DMS 273 (cell line): Measurements from ENCODE around the gene MRAP.
A peak's percentile ranks its signal among the peaks of the same experiment; 100 is the strongest.
"Not testable (repeated sequence)": the region's sequence is repeated elsewhere in the genome, so short reads cannot be mapped to it uniquely, and the experiment has no call there.

Experiments
- DNase-seq: peaks from one replicate; lab custom pipeline; 2025; ENCODE audit not compliant: unreplicated experiment; lab: John Stamatoyannopoulos, UW

The MRAP gene

DNA sequence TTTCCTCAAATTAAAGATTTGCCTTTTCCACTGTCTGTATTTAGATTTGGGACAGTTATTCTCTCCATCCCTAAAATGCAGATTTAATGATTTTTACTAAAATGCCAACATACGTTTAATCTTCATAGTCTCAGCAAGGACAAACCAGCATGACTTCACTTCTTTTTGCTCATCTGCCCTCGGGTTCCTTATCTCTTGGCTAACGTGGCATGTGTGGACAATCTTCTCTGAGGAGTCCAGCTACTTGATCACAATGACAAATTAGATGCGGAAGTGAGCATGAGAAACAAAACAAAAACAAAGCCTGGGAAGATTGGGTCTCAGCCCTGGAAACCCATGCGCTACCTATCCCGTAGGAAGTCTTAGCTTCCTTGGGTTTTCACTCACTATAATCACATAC is 1.0 kb downstream of the MRAP start:
- DNase-seq = no peak

DNA sequence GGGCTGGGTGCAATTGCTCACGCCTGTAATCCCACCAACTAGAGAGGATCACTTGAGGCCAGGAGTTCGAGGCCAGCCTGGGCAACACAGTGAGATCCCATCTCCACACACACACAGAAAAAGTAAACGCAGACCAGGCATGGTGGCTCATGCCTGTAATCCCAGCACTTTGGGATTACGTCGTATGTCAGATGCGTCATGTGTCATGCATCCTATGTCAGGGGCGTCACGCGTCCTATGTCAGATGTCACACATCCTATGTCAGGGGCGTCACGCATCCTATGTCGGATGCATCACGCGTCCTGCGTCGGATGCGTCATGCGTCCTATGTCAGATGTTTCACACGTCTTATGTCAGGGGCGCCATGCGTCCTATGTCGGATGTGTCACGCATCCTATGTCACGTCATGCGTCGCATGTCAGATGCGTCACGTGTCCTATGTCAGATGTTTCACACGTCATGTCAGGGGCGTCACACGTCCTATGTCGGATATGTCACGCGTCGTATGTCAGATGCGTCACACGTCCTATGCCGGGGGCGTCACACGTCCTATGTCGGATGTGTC is 1.5 kb downstream of the MRAP start:
- DNase-seq = no peak

DNA sequence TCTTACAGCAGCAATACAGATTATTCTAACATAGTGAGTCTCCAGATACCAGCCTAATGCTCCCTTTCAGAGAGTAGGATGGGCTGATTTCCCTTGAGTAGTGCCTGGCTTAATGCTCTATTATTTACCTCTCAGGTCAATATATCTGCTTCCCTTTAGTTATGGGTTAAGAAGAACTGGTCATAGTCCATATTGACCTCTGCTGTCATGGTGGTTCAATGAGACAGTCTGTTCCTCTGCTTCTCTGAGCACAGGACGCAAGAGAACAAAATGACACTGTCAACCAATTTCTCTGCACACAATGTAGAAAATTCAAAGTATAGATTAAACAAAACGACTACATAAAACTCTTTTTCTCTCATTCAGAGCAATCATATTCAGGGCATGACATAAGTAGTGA is 2.9 kb downstream of the MRAP start:
- no peak for DNase-seq

DNA sequence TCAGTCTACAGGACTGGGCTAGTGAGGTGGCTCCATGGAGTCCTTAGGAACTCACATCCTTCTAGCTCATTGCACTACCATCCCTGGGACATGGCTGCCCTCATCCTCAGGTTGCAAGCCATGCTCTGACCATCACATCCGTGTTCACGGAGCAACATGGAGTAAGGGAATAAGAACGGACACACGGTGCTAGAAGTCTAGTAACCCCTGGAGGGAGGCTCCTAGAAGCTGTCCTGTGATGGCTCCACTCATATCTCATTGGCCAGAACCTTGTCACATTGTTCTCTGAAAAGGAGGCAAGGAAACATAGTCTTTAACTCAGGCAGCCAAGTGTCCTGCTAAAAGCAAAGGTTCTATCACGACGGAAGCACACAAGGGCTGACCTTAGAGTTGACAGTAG is 3.9 kb downstream of the MRAP start:
- no peak for DNase-seq

DNA sequence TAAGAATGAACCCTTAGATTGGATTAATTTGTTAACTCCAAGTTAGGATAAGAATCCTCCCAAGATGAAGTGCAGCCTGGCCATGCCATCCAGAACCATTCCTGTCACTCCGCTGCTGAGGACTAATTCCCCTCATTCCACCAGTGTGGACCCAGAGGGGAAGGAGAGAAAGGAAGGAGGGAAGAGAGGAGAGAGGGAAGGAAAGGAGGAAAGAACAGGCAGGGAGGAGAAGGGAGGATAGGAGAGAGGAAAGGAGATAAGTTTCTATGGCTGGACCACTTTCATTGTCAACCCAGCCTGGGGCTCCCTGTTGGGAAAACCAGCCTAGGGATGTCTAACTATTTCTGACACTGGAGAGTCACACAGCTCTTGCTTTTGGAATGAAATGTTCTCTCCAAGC is 4.7 kb downstream of the MRAP start:
- DNase-seq = no peak

DNA sequence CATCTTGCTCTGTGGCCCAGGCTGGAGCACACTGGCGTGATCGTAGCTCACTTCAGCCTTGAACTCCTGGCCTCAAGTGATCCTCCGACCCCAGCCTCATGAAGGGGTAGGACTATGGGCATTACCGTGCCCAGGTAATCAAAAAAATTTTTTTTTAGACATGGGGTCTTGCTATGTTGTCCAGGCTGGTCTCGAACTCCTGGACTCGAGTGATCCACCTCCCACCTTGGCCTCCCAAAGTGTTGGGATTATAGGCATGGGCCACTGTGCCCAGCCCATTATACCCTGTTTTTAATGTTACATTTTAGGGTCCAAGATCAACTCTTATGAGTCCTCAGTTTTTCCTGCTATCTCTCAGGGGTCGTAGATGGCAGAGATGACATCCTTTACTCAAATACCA is 6.3 kb downstream of the MRAP start:
- no peak for DNase-seq

DNA sequence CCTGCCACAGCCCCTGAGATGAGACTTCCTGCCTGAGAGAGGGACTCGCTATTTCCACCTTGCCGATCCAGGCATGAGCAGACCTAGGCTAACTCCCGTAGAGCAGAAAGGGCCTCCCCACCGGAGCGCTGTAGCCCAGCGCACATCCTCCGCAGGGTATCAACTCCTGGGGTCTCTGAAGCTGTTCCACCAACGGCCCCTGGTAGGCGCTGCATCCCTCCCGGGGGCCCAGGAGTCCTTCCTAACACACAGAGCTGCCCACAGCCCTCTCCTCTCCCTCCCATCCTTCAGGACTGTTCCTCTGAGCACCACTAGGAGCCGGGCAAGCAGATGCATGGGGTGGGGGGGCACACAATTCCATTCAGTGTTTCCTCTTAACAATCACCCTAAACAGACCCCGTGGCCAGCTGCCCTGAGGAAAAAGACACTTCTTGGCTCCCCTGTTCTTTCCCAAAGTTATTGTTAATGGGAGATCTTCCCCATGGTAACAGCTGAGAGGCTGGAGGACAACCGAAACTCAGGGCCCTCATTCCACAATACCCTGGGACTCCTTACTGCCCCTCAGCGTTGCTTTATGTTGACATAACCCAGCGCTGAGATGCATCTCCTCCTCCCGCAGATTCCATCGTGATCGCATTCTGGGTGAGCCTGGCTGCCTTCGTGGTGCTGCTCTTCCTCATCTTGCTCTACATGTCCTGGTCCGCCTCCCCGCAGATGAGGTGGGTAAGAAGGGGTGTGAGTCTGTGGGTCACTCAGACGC is 7.5 kb downstream of the MRAP start:
- DNase-seq = peak; percentile 25

DNA sequence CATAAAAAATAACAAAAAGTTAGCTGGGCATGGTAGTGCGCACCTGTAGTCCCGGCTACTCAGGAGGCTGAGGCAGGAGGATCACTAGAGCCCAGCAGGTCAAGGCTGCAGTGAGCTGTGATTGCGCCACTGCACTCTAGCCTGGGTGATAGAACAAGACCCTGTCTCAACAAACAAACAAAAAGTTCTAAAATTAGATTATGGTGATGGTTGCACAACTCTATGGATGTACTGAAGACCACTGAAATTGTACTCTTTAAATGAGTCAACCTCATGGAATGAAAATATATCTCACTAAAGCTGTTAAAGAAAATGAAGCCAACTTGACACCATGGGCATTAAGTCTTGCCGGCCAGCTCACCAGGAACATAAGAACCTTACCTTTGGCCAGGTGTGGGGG is 9.1 kb downstream of the MRAP start:
- no peak for DNase-seq

DNA sequence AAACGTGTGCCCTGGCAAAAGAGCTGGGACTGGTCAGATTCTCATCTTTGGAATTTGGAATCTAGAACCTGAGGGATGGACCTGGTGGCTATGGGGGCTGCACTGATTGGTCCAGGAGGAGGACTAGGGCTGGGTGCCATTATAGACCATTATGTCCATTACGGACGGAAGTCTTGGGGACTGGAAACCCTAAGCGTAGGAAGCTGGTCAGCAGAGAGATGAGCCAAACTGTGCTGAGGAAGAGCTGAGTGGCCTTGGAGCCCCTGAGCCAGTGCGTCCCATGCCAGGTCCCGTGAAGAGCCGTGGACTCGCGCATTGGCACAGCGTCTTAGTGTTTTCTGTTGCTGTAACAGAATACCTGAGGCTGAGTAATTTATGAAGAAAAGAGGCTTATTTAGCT is 10.0 kb downstream of the MRAP start:
- no peak for DNase-seq

DNA sequence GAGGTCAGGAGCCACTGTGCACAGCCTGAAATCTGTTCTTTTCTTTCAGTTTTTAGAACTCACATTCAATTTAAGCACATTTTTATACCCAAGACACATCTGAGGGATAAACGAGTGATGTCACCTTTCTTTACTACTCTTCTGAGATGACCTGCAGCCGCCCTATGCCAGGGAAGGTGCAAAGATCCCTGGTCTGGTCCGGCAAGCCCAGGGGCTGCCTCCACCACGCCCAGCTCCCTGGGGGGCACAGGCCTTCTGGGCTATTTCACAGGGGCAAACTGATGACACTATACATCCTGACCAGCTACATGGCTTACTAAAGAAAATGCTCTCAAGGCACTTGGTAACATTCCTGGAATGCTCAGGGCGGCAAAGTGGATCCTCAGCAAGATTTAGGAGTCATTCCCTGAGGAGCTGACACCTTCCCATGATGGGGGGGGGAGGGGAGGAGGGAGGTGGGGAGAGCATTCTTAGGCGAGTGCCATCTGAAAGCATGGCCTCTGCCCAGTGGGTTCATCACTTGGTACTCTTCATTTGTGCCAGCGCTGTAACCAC is 11.3 kb downstream of the MRAP start:
- no peak for DNase-seq

DNA sequence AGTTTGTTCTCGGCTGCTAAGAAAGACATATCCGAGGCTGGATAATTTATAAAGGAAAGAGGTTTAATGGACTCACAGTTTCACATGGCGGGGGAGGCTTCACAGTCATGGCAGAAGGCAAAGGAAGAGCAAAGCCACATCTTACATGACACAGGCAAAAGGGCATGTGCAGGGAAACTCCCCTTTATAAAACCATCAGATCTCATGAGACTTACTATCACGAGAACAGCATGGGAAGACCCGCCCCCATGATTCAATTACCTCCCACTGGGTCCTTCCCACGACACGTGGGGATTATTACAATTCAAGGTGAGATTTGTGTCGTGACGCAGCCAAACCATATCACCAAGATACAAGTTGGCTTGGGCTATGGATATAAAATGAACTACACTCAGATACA is 12.3 kb downstream of the MRAP start:
- not testable (repeated sequence) for DNase-seq

DNA sequence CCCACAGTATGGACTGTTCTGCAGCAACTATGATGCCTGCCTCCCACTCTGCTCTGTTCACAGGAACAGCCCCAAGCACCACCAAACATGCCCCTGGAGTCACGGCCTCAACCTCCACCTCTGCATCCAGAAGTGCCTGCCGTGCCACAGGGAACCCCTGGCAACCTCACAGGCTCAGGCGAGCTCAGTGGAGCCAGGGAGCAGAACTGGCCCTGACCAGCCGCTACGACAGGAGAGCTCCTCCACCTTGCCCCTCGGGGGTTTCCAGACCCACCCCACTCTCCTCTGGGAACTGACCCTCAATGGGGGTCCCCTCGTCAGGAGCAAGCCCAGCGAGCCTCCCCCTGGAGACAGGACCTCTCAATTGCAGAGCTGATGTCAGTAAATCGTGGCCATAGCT is 13.0 kb downstream of the MRAP start:
- no peak for DNase-seq

DNA sequence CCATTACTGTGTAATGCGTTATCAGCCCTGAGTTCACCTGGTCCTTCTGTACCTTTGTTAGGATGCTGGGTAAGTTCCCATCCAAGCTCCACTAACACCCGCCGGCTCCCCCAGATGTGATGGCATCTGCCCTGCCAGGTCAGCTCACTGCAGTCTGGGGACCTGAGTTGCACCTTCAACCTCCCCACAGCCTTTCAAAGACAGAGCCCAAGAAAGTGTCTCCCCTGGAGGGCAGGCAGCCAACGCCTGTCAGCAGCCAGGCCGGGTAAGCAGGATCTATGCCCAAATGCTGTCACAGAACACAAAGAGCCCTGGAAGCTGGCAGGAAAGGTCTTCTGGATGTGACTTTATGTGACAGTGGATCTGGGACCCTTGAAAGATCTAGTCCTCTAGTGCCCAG is 13.7 kb downstream of the MRAP start:
- no peak for DNase-seq

DNA sequence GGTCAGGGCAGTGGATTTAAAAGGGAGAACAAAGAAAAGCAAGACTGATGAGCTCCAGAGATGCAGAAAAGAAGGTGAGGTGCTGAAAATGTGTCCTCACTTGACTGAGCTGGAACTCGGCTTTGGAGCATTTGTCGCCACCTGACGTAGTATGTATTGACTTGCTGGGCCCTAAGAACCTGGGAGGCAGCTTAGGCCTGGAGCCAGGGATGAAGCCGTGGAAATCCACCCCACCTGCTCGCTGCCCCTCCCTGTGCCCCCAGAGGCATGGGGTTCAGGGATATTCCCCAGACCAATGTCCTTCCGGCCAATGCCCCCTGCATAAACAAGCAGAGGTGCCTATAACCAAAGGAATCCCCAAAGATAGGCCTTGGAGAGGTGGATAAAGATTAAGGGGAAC is 14.3 kb downstream of the MRAP start:
- no peak for DNase-seq

DNA sequence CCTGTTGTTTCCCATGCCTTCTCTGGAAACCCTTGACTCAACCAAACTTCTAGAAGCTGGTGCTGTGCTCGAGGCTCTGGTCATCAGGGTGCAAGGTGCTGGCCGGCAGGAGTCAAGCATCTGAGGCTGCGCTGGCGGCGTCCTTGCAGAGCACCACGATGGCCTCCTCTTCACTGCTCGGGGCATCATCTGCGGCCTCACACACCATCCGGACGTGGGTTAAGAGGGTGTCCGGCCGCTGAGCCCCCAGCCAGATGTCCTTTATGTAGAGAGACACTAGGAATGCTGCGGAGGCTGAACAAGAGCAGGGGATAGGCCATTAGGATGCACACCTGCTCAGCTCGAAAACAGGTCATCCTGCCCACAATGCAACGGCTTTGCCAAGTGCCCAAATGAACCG is 16.2 kb downstream of the MRAP start:
- no peak for DNase-seq

DNA sequence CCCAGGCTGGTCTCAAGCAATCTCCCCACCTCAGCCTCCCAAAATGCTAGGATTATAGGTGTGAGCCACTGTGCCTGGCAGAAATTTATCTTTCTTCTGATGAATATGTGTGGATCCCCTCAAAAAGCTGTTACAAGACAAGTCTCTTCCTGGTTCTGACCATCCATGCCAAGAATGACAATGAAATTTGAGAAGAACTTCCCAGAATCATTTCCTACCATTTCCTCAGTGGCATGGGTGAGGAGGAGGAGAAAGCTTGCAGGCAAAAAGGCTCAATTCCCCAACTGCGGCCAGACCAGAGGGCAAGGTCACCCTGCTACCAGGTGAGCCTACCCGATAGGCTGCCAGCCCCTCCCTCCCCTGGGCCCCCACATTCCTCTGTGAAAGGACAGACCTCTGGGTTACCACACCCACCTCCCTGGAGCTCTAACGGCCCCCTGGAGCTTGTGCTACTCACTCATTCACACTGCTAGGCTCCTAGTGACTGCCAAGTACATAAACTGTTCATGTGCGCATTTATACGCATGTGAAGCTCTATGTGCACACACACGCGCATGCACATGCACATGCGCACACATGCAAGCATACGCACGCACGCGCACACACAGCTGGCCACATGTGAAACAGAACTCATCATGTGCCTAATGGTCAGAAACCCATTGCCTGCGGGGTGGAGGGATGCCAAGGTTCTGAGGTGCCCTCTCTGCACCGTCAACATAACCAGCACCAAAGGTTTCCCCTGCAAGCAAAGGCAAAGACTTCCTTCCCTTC is 17.0 kb downstream of the MRAP start:
- no peak for DNase-seq

DNA sequence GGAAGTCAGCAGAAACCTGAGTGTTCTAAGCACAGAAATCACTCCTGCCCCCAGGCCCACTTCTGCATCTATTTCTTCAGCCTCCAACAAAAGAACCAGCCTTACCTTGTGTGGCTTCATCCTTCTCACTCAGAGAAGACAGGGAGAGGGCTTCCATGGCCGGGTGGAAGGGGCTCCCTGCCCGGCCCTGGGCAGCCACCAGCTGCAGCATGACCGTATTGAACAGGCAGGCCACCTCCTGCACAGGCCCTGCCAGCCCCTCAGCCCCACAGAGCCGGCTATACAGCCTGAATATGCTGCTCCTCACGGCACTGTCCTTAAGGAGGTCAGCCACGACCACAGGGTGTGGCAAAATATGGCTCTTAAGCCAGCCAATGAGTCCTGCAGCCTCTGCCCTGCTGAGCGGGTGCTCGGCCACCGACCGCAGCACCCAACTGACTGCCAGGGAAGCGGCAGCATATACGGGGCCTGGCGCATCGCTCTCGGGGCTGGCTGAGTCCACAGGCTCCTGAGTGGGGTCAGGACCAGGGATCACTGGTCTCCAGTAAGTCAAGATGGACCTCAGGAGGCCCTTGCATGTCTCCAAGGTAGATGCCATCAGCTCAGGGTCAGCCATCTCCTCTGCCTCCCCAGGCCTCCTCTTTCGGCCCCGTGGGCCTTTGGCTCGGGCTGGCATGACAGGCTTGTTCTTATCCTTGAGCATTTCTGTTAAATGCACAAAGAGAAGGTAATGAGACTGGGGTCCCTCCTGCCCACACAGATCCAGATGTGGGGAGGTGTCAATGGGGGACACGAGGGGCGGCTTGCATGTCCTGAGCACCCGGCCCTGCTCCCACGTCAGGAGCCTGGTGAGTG is 17.9 kb downstream of the MRAP start:
- no peak for DNase-seq

DNA sequence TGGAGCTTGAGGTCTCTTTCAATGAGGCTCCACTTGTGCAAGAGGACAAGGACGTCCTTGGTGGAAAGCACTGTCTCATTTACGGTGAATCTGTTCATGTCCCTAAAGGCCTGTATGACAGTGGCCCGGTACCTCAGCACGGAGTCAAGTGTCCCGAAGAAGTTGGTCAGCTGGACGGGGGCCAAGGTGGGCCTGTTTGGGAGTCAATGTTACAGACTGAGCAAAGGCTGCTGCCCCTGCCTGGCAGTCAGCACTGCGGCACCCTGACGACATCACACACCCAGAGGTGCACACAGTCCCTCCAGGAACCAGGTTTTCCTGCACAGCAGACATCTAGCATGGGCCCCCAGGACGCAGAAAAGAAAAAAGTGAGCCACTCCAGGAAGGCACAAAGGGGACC is 19.1 kb downstream of the MRAP start:
- no peak for DNase-seq

DNA sequence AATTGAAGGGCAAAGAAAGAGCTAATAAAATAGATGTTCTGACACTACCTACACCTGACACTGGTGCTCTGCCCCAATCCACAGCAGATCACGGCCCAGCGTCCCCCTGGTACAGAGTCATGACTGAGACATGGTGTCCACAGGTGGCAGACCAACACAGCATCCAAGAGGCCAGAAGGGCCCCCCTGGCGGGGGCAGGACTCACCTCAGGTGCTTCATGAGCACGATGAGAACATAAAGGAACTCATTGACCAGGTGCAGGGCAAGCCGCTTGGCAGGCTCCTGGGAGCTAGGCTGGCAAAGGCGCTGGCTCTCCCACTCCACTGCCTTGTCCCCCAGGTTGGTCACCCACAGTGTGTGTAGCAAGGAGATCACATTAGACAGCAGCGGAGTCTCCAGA is 20.4 kb downstream of the MRAP start:
- DNase-seq = no peak

DNA sequence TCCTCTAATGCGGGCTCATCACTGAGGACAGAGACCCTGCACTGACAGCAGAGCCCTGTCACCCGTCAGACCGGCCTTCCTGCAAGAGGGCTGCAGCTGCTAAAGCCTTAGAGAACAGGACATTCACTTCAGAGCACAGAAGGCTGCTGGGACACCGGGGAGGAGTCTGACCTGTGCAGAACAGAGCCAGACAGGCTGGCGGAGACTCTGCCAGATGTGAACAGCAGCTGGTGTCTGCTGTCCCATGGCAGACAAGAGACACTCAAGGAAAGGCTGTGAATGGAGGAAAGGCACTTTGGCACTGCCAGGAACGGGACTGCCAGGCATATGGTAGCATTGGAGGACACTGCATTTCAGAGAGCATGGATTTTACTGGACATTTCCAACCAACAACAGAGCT is 21.4 kb downstream of the MRAP start:
- peak; percentile 19 for DNase-seq

DNA sequence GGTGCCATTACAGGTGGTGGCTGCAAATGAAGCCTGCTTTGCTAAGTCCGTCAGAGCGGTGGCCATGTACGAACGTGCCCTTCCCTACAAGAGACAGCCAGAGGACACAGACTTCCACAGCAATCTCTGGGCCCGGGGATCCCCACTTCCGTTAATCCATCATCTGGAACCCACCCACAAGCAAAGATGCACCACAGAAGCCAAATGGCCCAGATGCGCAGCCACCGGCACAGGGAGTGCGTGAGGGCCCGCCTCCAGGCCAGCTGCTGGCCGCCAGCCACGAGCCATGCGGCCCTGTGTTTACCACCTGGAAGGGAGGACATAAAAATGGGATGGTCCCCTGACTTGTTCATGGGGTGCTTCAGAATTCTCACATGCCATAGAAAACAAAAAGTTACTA is 22.1 kb downstream of the MRAP start:
- DNase-seq = peak; percentile 8
